ENCODE results near the gene ADD2.

Gene ADD2

DNA sequence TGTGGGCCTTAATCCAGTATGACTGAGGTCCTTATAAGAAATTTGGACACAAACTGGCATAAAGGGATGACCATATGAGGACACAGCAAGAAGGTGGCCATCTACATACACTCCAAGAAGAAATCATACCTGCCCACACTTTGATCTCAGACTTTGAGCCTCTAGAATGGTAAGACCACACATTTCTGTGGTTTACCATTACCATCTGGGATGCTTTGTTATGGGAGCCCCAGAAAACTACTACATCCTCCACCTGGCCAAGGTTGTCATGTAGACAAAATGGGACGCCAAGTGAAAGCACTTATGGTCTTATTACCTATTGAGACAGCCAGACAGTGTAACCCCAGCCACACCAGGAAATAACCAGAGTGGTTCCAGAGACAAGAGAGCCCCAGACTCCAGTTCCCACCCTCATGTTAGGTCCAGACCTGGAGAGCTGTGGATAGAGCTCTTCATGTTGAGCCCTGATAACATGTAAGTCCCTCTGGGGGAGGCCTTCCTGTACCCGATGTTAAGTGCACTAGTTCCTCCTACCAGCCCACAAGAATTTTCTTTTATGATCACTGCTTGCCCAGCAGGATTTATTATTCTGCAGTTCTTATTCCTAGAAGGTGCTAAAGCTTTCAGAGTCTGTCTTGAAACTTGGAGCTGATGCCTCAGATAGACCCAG lies 4.6 kb upstream of the ADD2 start:
- Mint-ChIP-seq H3K4me3 (no peak overlapping the region), H3K4me1 (peaks cover 8 to 18% of the 10 kb centered on the region in 2 donors), H3K36me3 (peaks cover 3 to 6% of the 10 kb centered on the region in 2 donors), H3K27ac (no peak overlapping the region), H3K9me3 (peaks cover 5 to 9% of the 10 kb centered on the region in 2 donors), H3K27me3 (peaks cover 49 to 60% of the 10 kb centered on the region in 2 donors)
- DNase-seq, result no peak
- ATAC-seq (replicated peaks), result no peak

DNA sequence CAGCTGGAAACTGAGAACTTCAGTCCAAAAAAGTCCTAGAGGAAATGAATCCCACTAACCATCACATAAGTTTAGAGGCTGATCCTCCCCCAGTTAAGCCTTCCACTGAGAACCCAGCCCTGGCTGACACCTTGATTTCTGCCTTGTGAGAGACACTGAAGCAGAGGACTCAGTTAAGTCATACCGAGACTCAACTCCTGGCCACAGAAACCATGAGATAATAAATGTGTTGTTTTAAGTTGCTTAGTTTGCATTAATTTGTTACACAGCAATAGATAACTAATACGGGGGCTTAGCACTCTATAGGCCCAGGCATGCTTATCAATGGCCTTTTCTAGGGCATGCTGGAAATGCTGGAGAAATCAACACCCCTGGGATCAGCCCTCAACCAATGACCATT lies 3.4 kb upstream of the ADD2 start:
- ATAC-seq (replicated peaks), result no peak

DNA sequence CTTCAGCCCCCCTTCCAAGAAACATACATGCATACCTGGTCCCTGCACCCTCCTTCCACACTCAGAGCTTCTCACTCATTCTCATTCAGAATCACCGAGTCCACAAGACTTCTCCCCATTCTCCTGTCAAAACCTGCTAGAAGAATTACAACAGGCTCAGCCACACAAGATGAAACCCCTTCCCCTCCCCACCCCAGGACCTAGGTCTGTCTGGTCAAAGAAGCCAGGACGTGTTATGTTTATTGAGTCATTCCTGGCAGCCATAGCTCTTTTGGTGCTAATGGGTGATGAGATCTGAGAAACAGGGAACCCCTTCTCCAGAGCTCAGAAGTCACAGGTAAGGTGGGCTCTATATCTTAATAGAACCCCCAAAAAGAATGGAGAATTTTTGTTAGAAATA lies 1.4 kb upstream of the ADD2 start:
- peaks cover 3 to 6% of the 10 kb centered on the region in 2 donors for H3K36me3 Mint-ChIP-seq
- DNase-seq (no peak), ATAC-seq (replicated peaks) (no peak)
- H3K27me3 Mint-ChIP-seq, result peaks cover 34 to 37% of the 10 kb centered on the region in 2 donors
- no peak overlapping the region for H3K4me3 Mint-ChIP-seq
- peaks cover 5 to 9% of the 10 kb centered on the region in 2 donors for H3K9me3 Mint-ChIP-seq
- H3K27ac Mint-ChIP-seq, result no peak overlapping the region
- peaks cover 15 to 27% of the 10 kb centered on the region in 2 donors for H3K4me1 Mint-ChIP-seq

More for the DNA sequence above, 3.4 kb upstream of the ADD2 start:
- H3K36me3 Mint-ChIP-seq, result peaks cover 3 to 6% of the 10 kb centered on the region in 2 donors
- DNase-seq, result no peak
- peaks cover 48 to 55% of the 10 kb centered on the region in 2 donors for H3K27me3 Mint-ChIP-seq
- peaks cover 5 to 9% of the 10 kb centered on the region in 2 donors for H3K9me3 Mint-ChIP-seq
- no peak overlapping the region for H3K4me3 Mint-ChIP-seq
- peaks cover 14 to 25% of the 10 kb centered on the region in 2 donors for H3K4me1 Mint-ChIP-seq
- H3K27ac Mint-ChIP-seq, result no peak overlapping the region

DNA sequence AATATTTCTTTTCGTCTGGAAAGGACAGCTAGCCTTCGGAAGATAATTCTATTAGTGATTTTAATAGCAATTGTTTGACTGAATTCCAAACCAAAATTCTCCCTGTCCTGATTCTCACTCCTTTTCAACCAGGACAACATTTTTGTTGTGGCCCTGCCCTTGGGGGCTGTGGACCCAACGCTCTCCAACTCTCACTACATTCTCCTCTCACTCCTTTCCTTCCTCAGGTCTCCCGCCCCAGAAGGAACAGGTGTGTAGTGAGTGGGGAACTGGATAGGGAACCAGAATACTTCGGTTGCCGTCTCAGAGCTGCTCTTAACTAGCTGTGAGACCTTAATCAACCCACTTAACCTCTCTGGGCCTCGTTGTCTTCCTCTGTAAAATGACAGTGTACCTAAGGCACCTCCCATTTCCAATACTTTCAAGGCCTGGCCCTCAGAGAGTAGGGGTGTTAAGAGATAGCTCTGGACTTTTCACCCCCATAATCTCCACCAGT lies 638 bp upstream of the ADD2 start:
- peaks cover under 1 to 3% of the 10 kb centered on the region in 2 donors for H3K36me3 Mint-ChIP-seq
- peaks cover 26 to 29% of the 10 kb centered on the region in 2 donors for H3K27me3 Mint-ChIP-seq
- peaks cover 14 to 24% of the 10 kb centered on the region in 2 donors for H3K4me1 Mint-ChIP-seq
- peaks cover 3 to 4% of the 10 kb centered on the region in 2 donors for H3K9me3 Mint-ChIP-seq
- H3K27ac Mint-ChIP-seq, result peak overlapping the region; percentile 86
- ATAC-seq (replicated peaks), result no peak
- no peak for DNase-seq
- H3K4me3 Mint-ChIP-seq, result peak overlapping the region; percentile 73 to 83

DNA sequence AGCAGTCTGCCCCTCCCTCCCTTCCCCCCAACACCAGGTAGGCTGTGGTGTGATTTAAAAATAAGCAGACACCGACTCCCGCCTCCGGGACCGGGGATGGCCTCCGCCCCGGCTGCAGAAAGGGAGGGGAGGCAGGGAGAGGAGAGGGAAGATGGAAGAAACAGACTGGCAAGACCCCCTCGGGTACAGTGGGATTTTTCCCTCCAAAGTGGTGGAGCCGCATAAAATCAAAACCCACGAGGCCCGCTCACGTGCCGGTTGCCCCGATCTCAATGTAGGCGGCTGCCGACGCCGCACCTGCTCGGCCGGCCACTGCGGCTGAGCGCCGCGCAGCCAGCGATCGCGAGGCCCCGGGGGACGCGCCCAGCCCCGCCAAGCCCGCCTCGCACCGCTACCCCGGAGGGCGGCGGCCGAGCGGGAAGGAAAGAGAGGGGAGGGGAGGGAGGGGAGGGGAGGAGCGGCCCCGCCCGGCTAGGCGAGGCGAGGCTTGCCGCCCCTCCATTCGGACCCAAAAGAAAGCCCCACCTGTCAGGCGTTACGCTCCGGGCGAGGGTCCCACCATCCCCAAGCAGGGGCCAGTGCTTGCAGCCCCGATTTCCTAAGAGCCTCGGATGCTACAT lies 811 bp downstream of the ADD2 start:
- Mint-ChIP-seq H3K36me3 (no peaks in the 10 kb centered on the region), H3K4me3 (peak overlapping the region; percentile 92 to 93), H3K4me1 (peaks cover 13 to 21% of the 10 kb centered on the region in 2 donors), H3K27ac (peak overlapping the region; percentile 83), H3K27me3 (peaks cover 17 to 19% of the 10 kb centered on the region in 2 donors), H3K9me3 (no peaks in the 10 kb centered on the region)
- peak; percentile 51 to 56 for ATAC-seq (replicated peaks)
- DNase-seq, result no peak

DNA sequence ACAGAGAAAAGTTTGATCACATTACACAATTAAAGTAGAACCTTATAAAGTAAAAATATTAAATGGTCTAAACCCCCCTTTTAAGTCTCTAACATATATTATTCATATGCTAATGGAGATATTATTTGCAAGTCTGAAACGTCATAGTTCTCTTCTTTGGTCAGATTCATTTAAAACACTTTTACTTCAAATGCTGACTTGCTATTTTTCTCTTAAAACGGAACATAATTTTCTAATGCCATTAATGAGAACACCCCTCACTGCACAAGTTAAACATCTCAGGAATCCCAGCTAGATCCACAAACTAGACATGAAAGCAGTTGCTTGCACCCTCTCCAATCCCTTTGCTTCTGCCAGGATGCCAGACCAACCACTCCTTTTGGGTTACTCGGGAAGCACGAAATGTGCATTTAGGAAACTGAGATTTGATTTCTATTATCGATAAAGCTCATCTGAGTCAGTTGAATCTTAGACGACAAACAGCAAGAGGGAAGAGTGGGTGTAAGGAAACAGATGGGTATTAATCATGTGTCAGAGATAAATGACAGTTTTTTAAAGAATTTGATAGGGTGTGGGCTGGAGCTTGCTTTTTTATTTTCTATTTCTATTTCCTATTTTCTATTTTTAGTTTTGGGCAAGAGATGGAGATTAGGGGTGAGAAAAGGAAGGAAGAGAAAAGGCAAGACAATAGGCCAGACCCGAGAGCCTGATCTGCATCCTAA lies 1.5 kb downstream of the ADD2 start:
- H3K4me1 Mint-ChIP-seq, result peaks cover 13 to 21% of the 10 kb centered on the region in 2 donors
- ATAC-seq (replicated peaks) (peak; percentile 1 to 4), DNase-seq (no peak)
- H3K4me3 Mint-ChIP-seq, result peak overlapping the region; percentile 89 to 92
- no peaks in the 10 kb centered on the region for H3K9me3 Mint-ChIP-seq
- peak overlapping the region; percentile 83 for H3K27ac Mint-ChIP-seq
- peaks cover 16 to 17% of the 10 kb centered on the region in 2 donors for H3K27me3 Mint-ChIP-seq
- H3K36me3 Mint-ChIP-seq, result no peaks in the 10 kb centered on the region

DNA sequence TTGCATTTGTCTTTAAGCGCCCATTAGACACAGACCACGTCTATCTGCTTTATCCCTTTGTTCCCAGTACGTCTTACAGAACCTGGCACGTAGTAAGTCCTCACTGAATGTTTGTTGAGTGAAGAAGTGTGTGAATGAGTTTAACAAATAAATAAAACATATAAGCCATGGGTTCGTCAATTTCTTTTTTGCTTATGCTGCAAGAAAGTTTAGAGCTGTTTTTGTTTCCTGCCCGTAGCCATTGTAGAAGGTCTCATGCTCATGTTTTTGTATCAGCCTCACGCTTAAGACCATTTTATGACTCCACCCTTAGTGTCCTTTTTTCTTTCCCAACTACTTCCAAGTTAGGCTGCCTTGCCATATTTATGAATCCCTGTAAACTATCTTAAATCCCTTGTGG lies 2.5 kb downstream of the ADD2 start:
- Mint-ChIP-seq H3K4me1 (peaks cover 13 to 26% of the 10 kb centered on the region in 2 donors), H3K27me3 (peaks cover 10 to 16% of the 10 kb centered on the region in 2 donors), H3K4me3 (no peak overlapping the region), H3K36me3 (no peaks in the 10 kb centered on the region), H3K9me3 (no peaks in the 10 kb centered on the region), H3K27ac (no peak overlapping the region)
- ATAC-seq (replicated peaks), result no peak
- no peak for DNase-seq

DNA sequence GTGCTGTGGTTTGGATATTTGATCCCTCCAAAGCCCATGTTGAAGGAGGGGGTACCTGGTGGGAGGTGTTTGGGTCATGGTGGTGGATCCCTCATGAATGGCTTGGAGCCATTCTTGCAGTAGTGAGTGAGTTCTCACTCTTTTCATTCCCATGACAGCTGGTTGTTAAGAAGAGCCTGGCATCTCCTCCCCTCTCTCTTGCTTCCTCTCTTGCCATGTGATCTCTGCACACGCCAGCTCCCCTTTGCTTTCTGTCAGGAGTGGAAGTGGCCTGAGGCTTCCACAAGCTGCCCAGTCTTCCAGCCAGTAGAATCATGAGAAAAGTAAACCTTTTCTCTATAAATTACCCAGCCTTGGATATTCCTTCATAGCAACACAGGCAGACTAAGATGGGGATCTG lies 8.6 kb downstream of the ADD2 start:
- Mint-ChIP-seq H3K9me3 (no peaks in the 10 kb centered on the region), H3K27me3 (peaks cover 0 to 11% of the 10 kb centered on the region in 2 donors), H3K36me3 (peaks cover 3 to 11% of the 10 kb centered on the region in 2 donors), H3K4me3 (no peak overlapping the region), H3K27ac (no peak overlapping the region), H3K4me1 (peaks cover 0 to 5% of the 10 kb centered on the region in 2 donors)
- DNase-seq, result no peak
- no peak for ATAC-seq (replicated peaks)

DNA sequence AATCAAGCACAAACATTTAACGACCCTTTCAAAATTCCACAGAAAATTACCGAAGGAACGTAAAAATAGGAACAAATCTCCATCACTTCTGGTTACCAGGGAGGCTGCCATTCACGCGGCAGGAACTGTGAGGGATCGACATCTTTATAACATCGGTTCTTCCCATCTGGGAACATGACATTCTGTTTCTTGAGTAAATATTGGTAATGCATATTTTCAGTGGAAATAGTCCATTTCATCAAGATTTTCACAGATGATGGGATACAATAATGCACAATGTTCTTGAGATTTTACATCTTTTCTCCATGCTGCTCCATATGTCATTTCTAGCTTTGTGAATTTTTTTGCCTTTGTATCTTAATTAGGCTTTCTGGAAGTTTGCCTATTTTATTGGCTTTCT lies 10.0 kb downstream of the ADD2 start:
- no peak for ATAC-seq (replicated peaks)

DNA sequence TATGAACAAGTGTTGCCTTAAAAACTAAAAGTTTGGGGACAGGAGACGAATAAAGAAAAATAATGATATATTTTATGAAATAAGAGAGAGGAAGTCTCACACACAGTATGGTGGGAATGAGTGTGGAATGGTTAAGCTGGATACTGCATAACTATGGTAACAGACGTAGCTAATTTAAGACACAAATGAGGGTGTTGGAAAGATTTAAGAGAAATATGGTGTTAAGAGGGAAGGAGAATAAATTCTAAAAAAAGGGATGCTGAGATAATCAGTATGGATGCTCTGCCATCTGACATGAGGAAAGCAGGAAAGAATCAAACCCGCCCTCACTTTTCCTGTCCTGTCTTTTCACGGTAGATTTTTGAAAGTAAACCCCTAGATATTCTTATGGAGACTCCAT lies 10.6 kb downstream of the ADD2 start:
- H3K4me1 Mint-ChIP-seq, result peaks cover 0 to 5% of the 10 kb centered on the region in 2 donors
- no peaks in the 10 kb centered on the region for H3K9me3 Mint-ChIP-seq
- no peak overlapping the region for H3K27ac Mint-ChIP-seq
- DNase-seq, result no peak
- ATAC-seq (replicated peaks), result no peak
- peaks cover 3 to 11% of the 10 kb centered on the region in 2 donors for H3K36me3 Mint-ChIP-seq
- peaks cover 0 to 11% of the 10 kb centered on the region in 2 donors for H3K27me3 Mint-ChIP-seq
- H3K4me3 Mint-ChIP-seq, result no peak overlapping the region

More for the DNA sequence above, 10.0 kb downstream of the ADD2 start:
- no peak overlapping the region for H3K27ac Mint-ChIP-seq
- H3K4me3 Mint-ChIP-seq, result no peak overlapping the region
- peaks cover 0 to 11% of the 10 kb centered on the region in 2 donors for H3K27me3 Mint-ChIP-seq
- H3K9me3 Mint-ChIP-seq, result no peaks in the 10 kb centered on the region
- H3K4me1 Mint-ChIP-seq, result peaks cover 0 to 5% of the 10 kb centered on the region in 2 donors
- peaks cover 3 to 11% of the 10 kb centered on the region in 2 donors for H3K36me3 Mint-ChIP-seq
- DNase-seq, result no peak

DNA sequence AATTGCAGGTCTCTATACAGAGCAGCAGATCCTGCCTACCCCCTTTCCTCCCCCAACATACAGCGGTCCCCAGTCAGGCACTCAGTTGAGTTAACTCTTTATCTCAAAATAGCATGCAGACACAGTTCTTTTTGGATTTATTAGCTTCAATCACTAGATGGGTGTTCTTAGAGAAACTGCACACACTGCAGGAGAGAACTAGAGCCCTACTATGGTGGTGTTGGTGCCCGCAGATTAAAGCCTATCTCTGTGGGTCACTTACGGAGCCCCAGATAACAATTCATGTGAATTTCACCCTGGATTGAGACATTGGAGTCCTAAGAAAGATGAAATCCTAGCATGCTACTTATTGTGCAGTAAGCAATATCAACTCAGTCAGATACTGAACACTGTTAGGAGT lies 11.9 kb downstream of the ADD2 start:
- ATAC-seq (replicated peaks) (no peak), DNase-seq (no peak)
- Mint-ChIP-seq H3K36me3 (peaks cover 3 to 11% of the 10 kb centered on the region in 2 donors), H3K27ac (no peak overlapping the region), H3K4me3 (no peak overlapping the region), H3K9me3 (no peaks in the 10 kb centered on the region), H3K4me1 (peaks cover 0 to 4% of the 10 kb centered on the region in 2 donors), H3K27me3 (peaks cover 0 to 11% of the 10 kb centered on the region in 2 donors)

DNA sequence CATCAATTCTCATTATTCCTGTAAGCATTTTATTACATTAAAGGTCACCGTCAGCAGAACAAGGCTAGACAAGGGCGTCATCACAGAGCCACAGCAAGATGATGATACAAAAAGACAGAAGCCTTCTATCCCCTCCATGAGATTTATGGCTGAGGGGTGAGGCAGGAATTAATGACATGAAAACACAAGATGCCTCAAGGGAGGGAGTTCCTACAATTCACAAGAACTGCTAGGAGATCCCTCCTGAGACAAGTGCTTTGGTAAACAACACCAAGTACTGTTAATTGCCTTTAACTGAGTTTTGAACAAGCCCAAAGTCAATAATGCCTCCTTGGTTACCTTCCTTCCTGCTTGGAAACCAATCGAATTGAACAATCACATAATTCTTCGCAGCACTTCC lies 14.1 kb downstream of the ADD2 start:
- Mint-ChIP-seq H3K4me1 (no peaks in the 10 kb centered on the region), H3K27ac (no peak overlapping the region), H3K4me3 (no peak overlapping the region), H3K36me3 (peaks cover 3% of the 10 kb centered on the region in 2 donors), H3K9me3 (no peaks in the 10 kb centered on the region), H3K27me3 (peaks cover 0 to 7% of the 10 kb centered on the region in 2 donors)
- no peak for DNase-seq
- no peak for ATAC-seq (replicated peaks)

DNA sequence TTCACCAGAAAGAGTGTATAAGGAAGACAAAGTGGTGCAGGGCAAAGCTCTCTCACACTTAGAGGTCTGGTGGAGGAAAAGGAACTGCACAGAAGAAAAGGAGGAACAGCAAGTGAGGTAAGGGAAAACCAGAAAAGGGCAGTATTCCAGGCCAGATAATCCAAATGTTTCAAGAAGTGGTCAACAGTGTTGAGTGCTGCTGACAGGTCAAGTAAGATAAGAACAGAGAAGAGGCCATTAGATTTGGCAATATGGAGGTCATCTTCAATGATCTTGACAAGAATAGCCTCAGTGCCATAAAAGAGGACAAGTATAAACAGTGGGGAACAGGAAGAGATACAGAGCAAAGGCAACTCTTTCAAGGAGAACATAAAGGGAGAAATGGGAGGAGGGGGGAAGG lies 15.0 kb downstream of the ADD2 start:
- Mint-ChIP-seq H3K27ac (no peak overlapping the region), H3K9me3 (no peaks in the 10 kb centered on the region), H3K27me3 (peaks cover 0 to under 1% of the 10 kb centered on the region in 2 donors), H3K4me1 (no peaks in the 10 kb centered on the region), H3K4me3 (no peak overlapping the region), H3K36me3 (peaks cover 3% of the 10 kb centered on the region in 2 donors)
- ATAC-seq (replicated peaks) (no peak), DNase-seq (no peak)

DNA sequence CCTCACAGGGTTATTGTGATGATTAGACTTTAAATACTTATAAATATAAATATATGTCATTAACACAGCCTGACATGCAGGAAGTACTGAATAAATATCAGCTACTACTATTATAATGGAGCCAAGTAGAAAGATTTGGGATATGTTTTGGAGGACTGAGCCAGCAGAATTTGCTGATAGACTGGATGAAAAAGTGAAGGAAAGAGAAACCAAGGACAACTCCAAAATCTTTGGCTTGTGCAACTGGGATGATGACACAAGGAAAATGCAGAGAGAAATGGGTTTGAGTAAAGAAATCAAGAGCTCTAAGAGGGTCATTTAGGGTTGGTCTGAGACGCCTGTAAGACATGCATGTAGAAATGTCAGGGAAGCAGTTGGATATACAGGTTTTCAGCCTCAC lies 15.6 kb downstream of the ADD2 start:
- no peak for ATAC-seq (replicated peaks)
- DNase-seq, result no peak
- Mint-ChIP-seq H3K4me1 (peaks cover 0 to 2% of the 10 kb centered on the region in 2 donors), H3K36me3 (peaks cover 5 to 6% of the 10 kb centered on the region in 2 donors), H3K4me3 (no peak overlapping the region), H3K27me3 (peaks cover 0 to 2% of the 10 kb centered on the region in 2 donors), H3K9me3 (peaks cover 2 to 3% of the 10 kb centered on the region in 2 donors), H3K27ac (no peak overlapping the region)
